HCT116 (cell line): ENCODE measurements around the gene ALDH3A2. TPM values are rescaled to one million over a fixed set of nuclear protein-coding genes. Genes with fewer than 3 reads are reported as not detected.

Experiments used
- ATAC-seq: fragments of 200-7000 bp; cut with Tn5 transposase; 2 replicates; pipeline ENCODE4 v1.9.1; 2020; ENCODE audit warnings: mild to moderate bottlenecking, moderate library complexity
- BruUV-seq: library from RNA; stranded (reverse); fragments of 400-500 nt; replicated peaks from 2 replicates; lab custom pipeline; 2021; lab: Mats Ljungman, UMichigan
- CTCF ChIA-PET: fragments of 300-600 bp; sonication (Branson Sonifier 250); formaldehyde crosslinking; loops from one replicate; lab custom pipeline; 2021; ENCODE audit warnings: antibody characterized with exemption; lab: Charles Lee
- POLR2A ChIA-PET: fragments of 300-600, 350-600 bp; sonication (Branson Sonifier 250); formaldehyde crosslinking; loops from one replicate; lab custom pipeline; 2021; ENCODE audit warnings: antibody characterized with exemption; lab: Charles Lee
- RAD21 ChIA-PET, 2 experiments: fragments of 300-600 bp; sonication (Branson Sonifier 250); formaldehyde crosslinking; loops; one replicate each; lab custom pipeline; 2023; ENCODE audit warnings: low total read pairs in 2 of 2; ENCODE audit not compliant: uncharacterized antibody in 2 of 2, unreplicated experiment in 2 of 2, low non-redundant PET in 1 of 2; lab: Charles Lee
- DNase-seq: peaks from one replicate; pipeline ENCODE4 v3.0.0-alpha.2; 2010; ENCODE audit warnings: low read depth, low spot score
- H2AFZ ChIP-seq: fragments of 200-600 bp; shearing (Covaris generic), sonication (generic); 2 replicates; pipeline ENCODE4 v1.6.1; 2017; ENCODE audit warnings: low read depth, mixed run types, mixed read lengths, antibody characterized with exemption, low read length; ENCODE audit not compliant: poor library complexity, severe bottlenecking
- H3K27ac ChIP-seq: 2 replicates; pipeline ENCODE4 v1.5.1; 2012; ENCODE audit warnings: low read depth, low read length
- H3K27me3 ChIP-seq: fragments of 200-600 bp; sonication (generic); 2 replicates; pipeline ENCODE4 v1.6.1; 2016; ENCODE audit warnings: mixed run types, low read length, mixed read lengths; ENCODE audit not compliant: insufficient read depth
- H3K36me3 ChIP-seq, 2 experiments: fragments of 200-500 bp in 1 of 2; fragments of 200-600 bp in 1 of 2; sonication (Bioruptor generic) in 1 of 2; sonication (generic) in 1 of 2; 2 replicates each; pipeline versions ENCODE4 v1.5.1 to v1.6.1; 2014 to 2016; ENCODE audit warnings: low read length in 2 of 2, inconsistent platforms in 1 of 2, mixed read lengths in 1 of 2, mixed run types in 1 of 2; ENCODE audit not compliant: insufficient read depth in 2 of 2, control insufficient read depth in 1 of 2
- H3K4me1 ChIP-seq, 2 experiments: fragments of 200-600 bp in 1 of 2; sonication (generic) in 1 of 2; 2 replicates each; pipeline versions ENCODE4 v1.5.1 to v1.6.1; 2012 to 2017; ENCODE audit warnings: low read length in 2 of 2, inconsistent platforms in 1 of 2, mild to moderate bottlenecking in 1 of 2, mixed read lengths in 1 of 2, mixed run types in 1 of 2, moderate library complexity in 1 of 2; ENCODE audit not compliant: insufficient read depth in 2 of 2, control insufficient read depth in 1 of 2
- H3K4me2 ChIP-seq: fragments of 200-600 bp; sonication (generic); 2 replicates; pipeline ENCODE4 v1.6.1; 2017; ENCODE audit warnings: mixed run types, low read length, mixed read lengths
- H3K4me3 ChIP-seq, 2 experiments: fragments of 200-600 bp in 1 of 2; sonication (generic) in 1 of 2; replicated peaks in 1 of 2; 2 replicates each; pipeline ENCODE4 v1.5.1; 2011 to 2016; ENCODE audit warnings: low read length in 2 of 2, control low read depth in 1 of 2, low read depth in 1 of 2, mild to moderate bottlenecking in 1 of 2, mixed read lengths in 1 of 2, mixed run types in 1 of 2
- H3K79me2 ChIP-seq: fragments of 200-600 bp; sonication (generic); 2 replicates; pipeline ENCODE4 v1.6.1; 2017; ENCODE audit warnings: mild to moderate bottlenecking, mixed run types, low read length, moderate library complexity, mixed read lengths; ENCODE audit not compliant: insufficient read depth
- H3K9ac ChIP-seq: fragments of 200-600 bp; sonication (generic); 2 replicates; pipeline ENCODE4 v1.6.1; 2016; ENCODE audit warnings: low read length, mixed read lengths
- H3K9me2 ChIP-seq: fragments of 200-600 bp; sonication (generic), shearing (Covaris generic); 2 replicates; pipeline ENCODE4 v1.6.1; 2017; ENCODE audit warnings: mixed run types, mild to moderate bottlenecking, moderate library complexity; ENCODE audit not compliant: insufficient read depth
- H3K9me3 ChIP-seq, 2 experiments: fragments of 200-500 bp in 1 of 2; fragments of 200-600 bp in 1 of 2; sonication (Bioruptor generic) in 1 of 2; sonication (generic) in 1 of 2; 2 replicates each; pipeline ENCODE4 v1.6.1; 2014 to 2017; ENCODE audit warnings: low read length in 2 of 2, mixed read lengths in 2 of 2, inconsistent platforms in 1 of 2, low read depth in 1 of 2, mild to moderate bottlenecking in 1 of 2, mixed run types in 1 of 2, moderate library complexity in 1 of 2; ENCODE audit not compliant: control insufficient read depth in 1 of 2, insufficient read depth in 1 of 2
- H4K20me1 ChIP-seq: fragments of 200-600 bp; sonication (generic), shearing (Covaris generic); 2 replicates; pipeline ENCODE4 v1.6.1; 2017; ENCODE audit warnings: mixed run types, mild to moderate bottlenecking, moderate library complexity; ENCODE audit not compliant: insufficient read depth
- CBX3 ChIP-seq: IDR thresholded peaks from 2 replicates; pipeline ENCODE4 v1.6.1; 2012; ENCODE audit warnings: low read depth
- CEBPB ChIP-seq: IDR thresholded peaks from 2 replicates; pipeline ENCODE4 v1.6.1; 2012; ENCODE audit warnings: low read depth
- EGR1 ChIP-seq: IDR thresholded peaks from 2 replicates; pipeline ENCODE4 v1.6.1; 2012; ENCODE audit warnings: low read depth
- ELF1 ChIP-seq: IDR thresholded peaks from 2 replicates; pipeline ENCODE4 v1.6.1; 2012; ENCODE audit warnings: low read depth, borderline replicate concordance
- EZH2 ChIP-seq: fragments of 200-600 bp; sonication (generic); IDR thresholded peaks from 2 replicates; pipeline ENCODE4 v1.6.1; 2017; ENCODE audit warnings: antibody characterized with exemption, mixed run types
- EZH2phosphoT487 ChIP-seq: fragments of 200-600 bp; IDR thresholded peaks from 2 replicates; pipeline ENCODE4 v1.6.1; 2018; ENCODE audit warnings: antibody characterized with exemption, borderline replicate concordance
- FOSL1 ChIP-seq: IDR thresholded peaks from 2 replicates; pipeline ENCODE4 v1.6.1; 2012; ENCODE audit warnings: low read depth
- JUND ChIP-seq: IDR thresholded peaks from 2 replicates; pipeline ENCODE4 v1.6.1; 2012
- POLR2A ChIP-seq: IDR thresholded peaks from 2 replicates; pipeline ENCODE4 v1.7.0; 2011; ENCODE audit warnings: borderline replicate concordance; ENCODE audit not compliant: insufficient read depth, insufficient read length; ENCODE audit errors: extremely low read depth
- POLR2AphosphoS5 ChIP-seq: IDR thresholded peaks from 2 replicates; pipeline ENCODE4 v1.6.1; 2011; ENCODE audit warnings: mild to moderate bottlenecking, low read depth, low read length, moderate library complexity
- RAD21 ChIP-seq: IDR thresholded peaks from 2 replicates; pipeline ENCODE4 v1.6.1; 2012; ENCODE audit warnings: low read depth, mild to moderate bottlenecking
- SIN3A ChIP-seq: IDR thresholded peaks from 2 replicates; pipeline ENCODE4 v1.6.1; 2012; ENCODE audit warnings: low read depth
- SP1 ChIP-seq: IDR thresholded peaks from 2 replicates; pipeline ENCODE4 v1.6.1; 2012; ENCODE audit warnings: low read depth
- SRF ChIP-seq: IDR thresholded peaks from 2 replicates; pipeline ENCODE4 v1.6.1; 2012; ENCODE audit warnings: low read depth
- TCF7L2 ChIP-seq: IDR thresholded peaks from 2 replicates; pipeline ENCODE4 v1.7.0; 2011; ENCODE audit warnings: borderline replicate concordance, inconsistent platforms; ENCODE audit not compliant: insufficient read depth, insufficient read length; ENCODE audit errors: extremely low read depth
- YY1 ChIP-seq: IDR thresholded peaks from 2 replicates; pipeline ENCODE4 v1.6.1; 2011; ENCODE audit warnings: low read length, low read depth, moderate library complexity, mild to moderate bottlenecking; ENCODE audit not compliant: insufficient replicate concordance; ENCODE audit errors: extremely low read depth
- ZFX ChIP-seq: fragments of 450-650 bp; IDR thresholded peaks from 2 replicates; pipeline ENCODE4 v1.6.1; 2017
- ZNF274 ChIP-seq: fragments of 200-500 bp; sonication (Bioruptor generic); IDR thresholded peaks from 2 replicates; pipeline ENCODE4 v1.6.1; 2014; ENCODE audit warnings: mild to moderate bottlenecking, low read depth, low read length, inconsistent platforms
- intact Hi-C: fragments of 100-400 bp; cut with micrococcal nuclease; formaldehyde crosslinking; loops from 2 replicates; pipeline ENCODE4 v1.10.0; 2022
- total RNA-seq: library from RNA; stranded (reverse); gene quantifications from one replicate; pipeline ENCODE4 v1.2.1, GENCODE V29; 2021; ENCODE audit not compliant: unreplicated experiment
- TF ChIP-seq, protein P1 (sequence below): IDR thresholded peaks from 2 replicates; pipeline ENCODE4 v1.6.1; 2012
- TF ChIP-seq, protein P2 (sequence below): IDR thresholded peaks from 2 replicates; pipeline ENCODE4 v1.6.1; 2012
- TF ChIP-seq, protein P3 (sequence below): IDR thresholded peaks from 2 replicates; pipeline ENCODE4 v1.6.1; 2011; ENCODE audit warnings: mild to moderate bottlenecking, low read length, moderate library complexity; ENCODE audit not compliant: insufficient replicate concordance; ENCODE audit errors: extremely low read depth
- TF ChIP-seq, protein P4 (sequence below), 3 experiments: fragments of 200-600 bp in 1 of 3; sonication (generic) in 1 of 3; IDR thresholded peaks in 2 of 3; conservative IDR thresholded peaks in 1 of 3; 2 replicates each; pipeline ENCODE4 v1.5.1; 2012 to 2017; ENCODE audit warnings: low read depth in 2 of 3, low read length in 2 of 3, antibody characterized with exemption in 1 of 3, borderline replicate concordance in 1 of 3, control low read depth in 1 of 3, mild to moderate bottlenecking in 1 of 3, mixed read lengths in 1 of 3, mixed run types in 1 of 3, moderate library complexity in 1 of 3; ENCODE audit not compliant: insufficient read depth in 1 of 3

ALDH3A2 gene
- total RNA-seq, 1 experiment from 2014 or later, result 86.8 TPM

DNA sequence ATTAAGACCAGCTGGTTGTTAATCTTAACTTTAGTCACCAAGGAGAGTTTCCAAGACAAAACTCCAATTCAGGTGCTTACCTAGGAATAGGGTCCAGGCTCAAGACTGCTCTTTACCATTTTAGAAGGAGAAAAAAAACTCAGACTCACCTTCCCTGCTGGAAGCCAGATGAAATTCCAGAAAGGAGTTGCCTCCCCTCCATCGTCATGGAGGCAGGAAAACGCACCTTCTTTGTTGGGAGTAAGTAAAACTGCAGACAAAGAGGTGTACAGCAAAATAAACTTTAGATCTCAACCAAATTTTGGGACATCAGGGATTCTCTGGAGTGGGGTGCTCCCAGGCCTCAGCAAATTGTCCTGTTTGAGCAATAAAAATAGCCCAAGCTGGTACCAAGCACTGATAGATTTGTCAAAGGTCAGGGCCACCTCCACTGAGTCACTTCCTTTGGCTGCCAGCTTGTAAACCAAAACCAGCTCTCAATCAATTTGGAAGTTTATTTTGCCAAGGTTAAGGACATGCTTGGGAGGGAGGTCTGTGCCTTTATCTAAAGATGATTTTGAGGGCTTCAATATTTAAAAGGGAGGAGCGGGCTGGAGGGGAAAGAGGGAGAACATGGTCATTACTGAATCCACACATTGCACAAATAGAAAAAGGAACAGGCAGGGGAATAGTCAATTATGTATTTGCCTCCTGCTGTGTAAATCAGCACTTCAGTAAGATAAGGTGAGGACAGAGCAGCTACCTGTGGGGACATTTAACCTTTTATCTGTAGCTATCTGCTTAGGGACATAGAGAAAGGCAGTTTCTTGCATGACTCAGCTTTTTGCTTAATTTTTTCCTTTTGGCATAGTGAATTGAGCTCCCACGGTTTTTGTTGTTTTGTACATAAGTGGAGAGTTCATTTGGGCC, 1.5 kb upstream of the ALDH3A2 start:
- no peaks in the 10 kb centered on the region for H3K9me3 ChIP-seq
- BruUV-seq, result no TSS peak
- H3K4me1 ChIP-seq, result peaks cover 69 to 89% of the 10 kb centered on the region in 2 experiments
- peak overlapping the region; percentile 52 to 69 for H3K4me3 ChIP-seq
- H3K9ac ChIP-seq, result peak overlapping the region; percentile 67
- no peaks in the 10 kb centered on the region for H3K27me3 ChIP-seq
- RAD21 ChIA-PET, result interaction anchor here (0.6 to 1.3 kb wide), 3 partner anchors 115 to 136 kb away, joined by 3 to 4 read pairs (median 3); no protein-coding TSS in a partner anchor
- peak overlapping the region; percentile 70 for H3K4me2 ChIP-seq
- 0 out of 4 replicates have a peak, but pooled peaks cover 0 to 3% of the 10 kb centered on the region in 2 experiments for H3K36me3 ChIP-seq
- intact Hi-C loops, result loop anchor here (5.0 kb wide), 2 partner anchors 105 to 140 kb away; no protein-coding TSS in a partner anchor
- peak; percentile 22 for ATAC-seq
- DNase-seq, result peak; percentile 52
- POLR2A ChIA-PET, result interaction anchor here (1.0 to 2.1 kb wide), 4 partner anchors 106 to 284 kb away, joined by 3 to 13 read pairs (median 3); partner anchors contain the start of gene B9D1
- CTCF ChIA-PET, result interaction anchor here (0.6 to 1.7 kb wide), 10 partner anchors 13 to 269 kb away, joined by 3 to 6 read pairs (median 4); partner anchors contain the start of gene MAPK7
- H3K79me2 ChIP-seq, result peaks cover 31% of the 10 kb centered on the region
- no peaks in the 10 kb centered on the region for H4K20me1 ChIP-seq
- H3K9me2 ChIP-seq, result no peaks in the 10 kb centered on the region
- peak overlapping the region; percentile 99 for H3K27ac ChIP-seq
- H2AFZ ChIP-seq, result peak overlapping the region; percentile 12
- TF ChIP-seq, protein P1, sequence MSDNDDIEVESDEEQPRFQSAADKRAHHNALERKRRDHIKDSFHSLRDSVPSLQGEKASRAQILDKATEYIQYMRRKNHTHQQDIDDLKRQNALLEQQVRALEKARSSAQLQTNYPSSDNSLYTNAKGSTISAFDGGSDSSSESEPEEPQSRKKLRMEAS, result 0 out of 2 replicates have a peak, but pooled peaks have one; percentile 10
- TF ChIP-seq CEBPB (peak; percentile 54; the same call in 1 of the 2 replicates), SRF (no peak), EZH2 (no peak), POLR2AphosphoS5 (peak; percentile 52), EZH2phosphoT487 (no peak), FOSL1 (peak; percentile 81), SIN3A (0 out of 2 replicates have a peak, but pooled peaks have one; percentile 41), RAD21 (peak; percentile 25; the same call in 1 of the 2 replicates), POLR2A (no peak), YY1 (no peak), ZNF274 (no peak), EGR1 (no peak), JUND (peak; percentile 77), SP1 (peak; percentile 64), ELF1 (no peak), ZFX (no peak), TCF7L2 (no peak), CBX3 (peak; percentile 46)
- TF ChIP-seq, protein P2, sequence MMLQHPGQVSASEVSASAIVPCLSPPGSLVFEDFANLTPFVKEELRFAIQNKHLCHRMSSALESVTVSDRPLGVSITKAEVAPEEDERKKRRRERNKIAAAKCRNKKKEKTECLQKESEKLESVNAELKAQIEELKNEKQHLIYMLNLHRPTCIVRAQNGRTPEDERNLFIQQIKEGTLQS, result no peak
- TF ChIP-seq, protein P3, sequence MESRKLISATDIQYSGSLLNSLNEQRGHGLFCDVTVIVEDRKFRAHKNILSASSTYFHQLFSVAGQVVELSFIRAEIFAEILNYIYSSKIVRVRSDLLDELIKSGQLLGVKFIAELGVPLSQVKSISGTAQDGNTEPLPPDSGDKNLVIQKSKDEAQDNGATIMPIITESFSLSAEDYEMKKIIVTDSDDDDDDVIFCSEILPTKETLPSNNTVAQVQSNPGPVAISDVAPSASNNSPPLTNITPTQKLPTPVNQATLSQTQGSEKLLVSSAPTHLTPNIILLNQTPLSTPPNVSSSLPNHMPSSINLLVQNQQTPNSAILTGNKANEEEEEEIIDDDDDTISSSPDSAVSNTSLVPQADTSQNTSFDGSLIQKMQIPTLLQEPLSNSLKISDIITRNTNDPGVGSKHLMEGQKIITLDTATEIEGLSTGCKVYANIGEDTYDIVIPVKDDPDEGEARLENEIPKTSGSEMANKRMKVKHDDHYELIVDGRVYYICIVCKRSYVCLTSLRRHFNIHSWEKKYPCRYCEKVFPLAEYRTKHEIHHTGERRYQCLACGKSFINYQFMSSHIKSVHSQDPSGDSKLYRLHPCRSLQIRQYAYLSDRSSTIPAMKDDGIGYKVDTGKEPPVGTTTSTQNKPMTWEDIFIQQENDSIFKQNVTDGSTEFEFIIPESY, result no peak
- TF ChIP-seq, protein P4, sequence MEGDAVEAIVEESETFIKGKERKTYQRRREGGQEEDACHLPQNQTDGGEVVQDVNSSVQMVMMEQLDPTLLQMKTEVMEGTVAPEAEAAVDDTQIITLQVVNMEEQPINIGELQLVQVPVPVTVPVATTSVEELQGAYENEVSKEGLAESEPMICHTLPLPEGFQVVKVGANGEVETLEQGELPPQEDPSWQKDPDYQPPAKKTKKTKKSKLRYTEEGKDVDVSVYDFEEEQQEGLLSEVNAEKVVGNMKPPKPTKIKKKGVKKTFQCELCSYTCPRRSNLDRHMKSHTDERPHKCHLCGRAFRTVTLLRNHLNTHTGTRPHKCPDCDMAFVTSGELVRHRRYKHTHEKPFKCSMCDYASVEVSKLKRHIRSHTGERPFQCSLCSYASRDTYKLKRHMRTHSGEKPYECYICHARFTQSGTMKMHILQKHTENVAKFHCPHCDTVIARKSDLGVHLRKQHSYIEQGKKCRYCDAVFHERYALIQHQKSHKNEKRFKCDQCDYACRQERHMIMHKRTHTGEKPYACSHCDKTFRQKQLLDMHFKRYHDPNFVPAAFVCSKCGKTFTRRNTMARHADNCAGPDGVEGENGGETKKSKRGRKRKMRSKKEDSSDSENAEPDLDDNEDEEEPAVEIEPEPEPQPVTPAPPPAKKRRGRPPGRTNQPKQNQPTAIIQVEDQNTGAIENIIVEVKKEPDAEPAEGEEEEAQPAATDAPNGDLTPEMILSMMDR (IDR thresholded peaks at IDR 0.05 in 2 of 3, conservative IDR thresholded peaks at IDR 0.05 in 1 of 3; ENCODE audit: borderline replicate concordance in 1 of 3, insufficient read depth in 1 of 3, low read depth in 2 of 3, low read length in 2 of 3), result no peak
